ENCODE measurements around the gene CHD9NB.

Gene CHD9NB

DNA sequence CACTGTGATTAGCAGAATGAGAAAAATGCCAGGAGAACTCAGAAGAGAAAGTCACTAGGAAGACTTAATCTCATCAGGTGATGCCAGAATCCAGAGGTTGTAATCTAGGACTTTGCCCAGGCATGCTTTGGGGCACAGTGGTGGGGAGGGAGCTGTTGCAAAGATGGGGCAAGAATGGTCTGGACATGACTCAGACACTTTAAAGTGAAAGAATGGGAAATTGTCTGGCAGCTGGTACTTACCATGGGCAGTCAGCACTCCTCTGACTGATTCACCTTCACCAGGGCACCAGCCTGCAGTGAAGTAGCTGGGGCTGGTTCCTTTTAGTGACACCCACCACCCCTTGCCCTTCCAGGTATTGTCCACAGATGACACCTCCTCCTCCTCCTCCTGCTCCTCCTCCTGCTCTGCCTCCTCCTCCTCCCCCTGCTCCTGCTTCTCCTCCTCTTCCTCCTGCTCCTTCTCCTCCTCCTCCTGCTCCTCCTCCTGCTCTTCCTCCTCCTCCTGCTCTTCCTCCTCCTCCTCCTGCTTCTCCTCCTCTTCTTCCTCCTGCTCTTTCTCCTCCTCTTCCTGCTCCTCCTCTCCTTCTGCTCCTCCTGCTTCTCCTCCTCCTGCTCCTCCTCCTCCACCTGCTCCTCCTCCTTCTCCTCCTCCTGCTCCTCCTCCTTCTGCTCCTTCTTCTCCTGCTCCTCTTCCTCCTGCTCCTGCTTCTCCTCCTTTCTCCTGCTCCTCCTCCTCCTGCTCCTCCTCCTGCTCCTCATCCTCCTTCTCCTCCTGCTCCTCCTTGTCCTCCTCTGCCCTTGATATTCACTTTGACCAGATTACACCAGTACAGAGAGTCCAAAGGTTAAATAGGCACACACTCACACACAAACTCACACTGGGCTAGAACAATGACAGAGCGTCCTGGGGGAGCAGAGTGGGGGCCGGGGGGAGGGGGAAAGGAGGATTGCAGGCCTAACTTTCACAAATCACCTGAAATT lies at the start of gene CHD9NB:
TSS of gene CHD9NB (minus strand) at position 379 of the 983 bp plus-strand sequence. CDS start 8,739 bp downstream, outside the sequence.
- peak; percentile 82 for DNase-seq (ENCODE audit: low spot score)

DNA sequence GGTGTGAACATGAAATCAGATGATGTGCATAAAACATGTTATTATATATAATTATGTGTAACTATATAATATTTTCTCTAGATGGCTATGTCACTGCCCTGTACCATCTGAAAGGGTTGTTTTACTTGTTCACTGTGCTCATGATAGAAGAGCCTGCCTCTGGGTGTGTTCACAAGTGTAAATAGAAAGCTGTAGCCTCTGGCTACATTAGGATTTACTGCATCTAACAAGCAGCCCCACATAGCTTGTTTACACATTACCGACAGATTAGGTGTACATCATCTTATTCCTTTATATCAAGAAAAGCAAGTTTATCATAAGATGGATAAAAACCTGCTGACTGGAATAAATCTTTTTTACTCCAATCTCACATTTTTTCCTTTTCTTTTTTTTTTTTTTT lies 48.2 kb upstream of the CHD9NB start:
- DNase-seq (ENCODE audit: low spot score): no peak

DNA sequence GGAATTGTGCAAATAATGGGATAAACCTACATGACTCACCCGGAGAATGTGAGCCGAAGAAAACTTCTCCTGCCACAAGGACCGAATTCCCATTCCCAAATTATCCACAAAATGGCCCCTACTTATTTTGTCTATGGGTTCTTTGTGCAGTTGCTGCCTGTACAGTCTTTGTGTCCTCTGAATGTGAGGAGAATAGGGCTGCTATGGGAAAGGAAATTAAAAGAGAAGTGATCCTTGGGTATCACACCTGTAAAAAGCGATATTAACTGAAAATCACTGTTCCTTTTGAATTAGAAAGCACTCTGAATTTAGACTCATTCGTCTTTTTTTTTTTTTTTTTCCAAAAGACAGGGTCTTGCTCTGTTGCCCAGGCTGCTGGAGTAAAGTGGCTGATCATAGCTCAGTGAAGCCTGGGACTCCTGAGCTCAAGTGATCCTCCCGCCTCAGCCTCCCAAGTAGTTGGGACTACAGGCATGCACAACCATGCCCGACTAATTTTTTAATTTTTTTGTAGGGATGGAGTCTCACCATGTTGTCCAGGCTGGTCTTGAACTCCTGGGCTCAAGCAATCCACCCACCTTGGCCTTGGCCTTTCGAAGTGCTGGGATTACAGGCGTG lies 47.5 kb upstream of the CHD9NB start:
- no peak for DNase-seq (ENCODE audit: low spot score)

DNA sequence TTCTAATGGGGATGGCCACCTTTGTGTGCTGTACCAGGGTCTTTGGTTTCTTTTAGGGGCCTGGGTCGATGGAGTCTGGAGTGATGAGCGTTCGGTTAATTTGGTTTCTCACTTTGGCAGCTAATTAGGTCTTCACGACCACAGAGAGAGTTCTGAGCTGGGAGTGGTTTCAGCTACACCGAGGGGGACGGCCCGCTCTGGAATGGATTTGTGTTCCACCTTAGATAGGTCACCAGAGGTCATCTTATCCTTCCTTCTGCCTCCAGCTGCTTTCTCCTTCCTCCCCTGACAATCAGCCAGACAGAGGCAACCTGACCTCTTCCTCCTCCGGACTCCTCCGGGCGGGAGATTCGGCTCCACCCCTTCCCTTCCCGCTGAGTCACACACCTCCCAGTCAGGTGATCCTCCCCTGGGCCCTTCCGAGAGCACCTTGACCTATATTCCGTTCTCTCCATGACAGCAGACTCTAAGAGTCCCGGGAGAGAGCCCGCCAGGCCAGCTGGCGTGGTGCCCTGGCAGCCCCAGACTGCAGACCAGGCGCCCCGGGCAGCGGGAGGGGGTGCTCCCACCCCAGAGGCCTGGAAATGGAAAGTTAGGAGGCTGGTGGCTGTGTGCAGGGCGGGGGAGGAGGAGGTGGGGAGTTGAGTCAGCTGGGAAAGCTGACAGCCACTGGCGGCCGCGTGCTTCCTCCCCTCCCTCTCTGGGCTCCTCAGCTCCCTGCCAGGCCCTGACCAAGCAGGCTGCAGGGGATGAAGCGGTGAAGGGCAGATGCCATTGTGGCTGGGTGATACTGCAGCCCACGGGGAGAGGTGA lies 46.8 kb upstream of the CHD9NB start:
- DNase-seq (ENCODE audit: low spot score): no peak

DNA sequence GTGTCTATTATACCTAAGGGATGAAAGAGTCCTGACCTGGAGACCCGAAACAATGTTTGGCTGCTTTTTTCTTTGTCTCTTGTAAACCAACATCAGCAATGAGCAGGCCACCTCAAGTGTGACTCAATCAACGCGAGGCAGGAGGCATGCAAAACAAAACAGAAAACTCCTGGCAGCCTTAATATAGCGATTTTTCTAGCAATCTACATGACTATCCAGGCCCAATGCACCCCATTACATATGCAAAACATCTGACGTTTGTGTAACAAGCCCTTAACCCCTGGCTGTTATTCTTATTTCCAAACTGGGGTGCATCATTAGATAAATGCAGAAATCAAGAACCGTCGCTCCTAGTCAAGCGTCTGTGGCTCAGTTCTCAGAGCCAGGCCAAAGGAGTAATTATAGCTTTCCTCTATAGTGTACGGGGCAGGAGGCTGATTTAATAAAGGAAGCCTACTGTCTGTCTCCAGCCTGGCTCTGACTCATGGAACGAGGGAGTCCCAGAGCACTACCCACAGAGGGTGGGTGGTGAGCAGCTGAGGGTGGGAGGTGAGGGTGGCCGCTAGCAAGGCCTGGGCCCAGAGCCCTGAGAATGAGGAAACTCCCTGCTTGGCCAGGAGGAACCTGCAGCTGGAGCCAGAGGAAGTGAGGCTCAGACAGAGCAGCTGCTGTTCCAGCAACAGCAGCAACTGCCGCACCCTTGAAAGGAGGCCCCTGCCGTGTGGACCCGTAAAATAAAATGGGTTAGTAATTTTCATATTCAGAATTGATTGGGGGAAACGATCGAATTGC lies 46.0 kb upstream of the CHD9NB start:
- DNase-seq (ENCODE audit: low spot score): no peak

DNA sequence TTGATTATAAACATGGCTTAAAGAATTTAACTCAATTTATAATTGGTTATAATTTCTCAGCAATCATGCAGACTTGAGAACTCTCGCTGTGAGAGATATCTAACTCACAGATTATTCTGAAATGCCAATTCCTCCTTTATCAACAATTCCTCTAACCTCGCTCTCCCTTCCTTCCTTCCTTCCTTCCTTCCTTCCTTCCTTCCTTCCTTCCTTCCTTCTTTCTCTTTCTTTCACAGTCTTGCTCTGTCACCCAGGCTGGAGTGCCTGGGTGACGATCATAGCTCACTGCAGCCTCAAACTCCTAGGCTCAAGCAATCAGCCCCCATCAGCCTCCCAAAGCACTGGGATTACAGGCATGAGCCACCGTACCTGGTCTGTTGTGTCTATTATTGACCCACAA lies 44.5 kb upstream of the CHD9NB start:
- no peak for DNase-seq (ENCODE audit: low spot score)

DNA sequence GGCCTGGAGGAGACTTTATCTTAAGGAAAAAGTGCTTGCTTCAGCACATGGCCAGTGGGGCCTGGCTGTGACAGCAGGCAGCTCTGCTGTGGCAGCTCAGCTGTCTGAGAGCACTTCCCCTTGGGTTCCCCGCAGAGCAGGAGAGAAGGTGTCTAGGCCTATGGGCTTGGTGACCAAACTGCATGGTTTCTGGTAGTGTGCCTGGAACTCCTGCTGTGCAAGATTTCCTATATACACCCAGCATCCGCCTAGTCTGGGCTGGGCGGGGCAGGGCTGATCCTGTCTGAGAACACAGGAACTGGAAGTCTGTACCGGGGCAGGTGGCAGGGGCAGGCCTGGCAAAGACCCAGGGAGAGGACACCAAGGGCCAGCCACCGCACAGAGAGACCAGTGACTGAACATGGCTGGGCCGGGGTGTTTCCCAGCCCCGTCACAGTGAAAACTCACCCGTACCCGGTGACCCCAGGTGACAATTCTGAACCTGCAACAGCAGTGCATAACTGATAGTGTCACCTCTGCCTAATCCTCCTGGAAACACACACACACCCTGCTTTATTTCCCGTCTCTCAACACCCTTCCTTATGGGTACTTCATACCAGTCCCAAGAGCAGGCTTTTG lies 41.4 kb upstream of the CHD9NB start:
- DNase-seq (ENCODE audit: low spot score): no peak

DNA sequence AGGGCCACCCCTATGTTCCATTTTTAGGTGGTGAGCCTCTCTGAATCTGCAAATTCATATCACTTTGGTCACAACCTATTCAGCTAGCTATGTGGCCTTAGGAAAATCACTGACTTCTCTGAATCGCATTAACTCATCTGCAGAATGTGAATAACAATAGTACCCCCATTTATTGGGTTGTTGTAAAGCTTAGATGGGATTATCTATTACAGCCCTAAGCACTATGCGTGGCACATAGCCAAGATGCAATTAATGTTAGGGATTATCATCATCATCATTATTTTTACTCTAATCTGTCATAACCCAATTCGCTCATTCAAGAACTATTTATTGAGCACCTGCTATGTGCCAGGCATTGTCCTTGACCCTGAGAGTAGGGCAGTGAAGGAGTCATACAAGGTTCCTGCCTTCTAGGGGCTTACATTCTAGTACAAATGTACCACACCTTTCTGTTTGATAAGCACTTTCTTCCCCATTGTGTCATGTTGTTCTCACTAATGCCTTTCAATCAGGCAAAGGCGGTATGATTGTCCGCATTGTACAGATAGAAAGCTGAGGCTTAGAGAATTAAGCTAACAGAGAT lies 40.6 kb upstream of the CHD9NB start:
- no peak for DNase-seq (ENCODE audit: low spot score)

DNA sequence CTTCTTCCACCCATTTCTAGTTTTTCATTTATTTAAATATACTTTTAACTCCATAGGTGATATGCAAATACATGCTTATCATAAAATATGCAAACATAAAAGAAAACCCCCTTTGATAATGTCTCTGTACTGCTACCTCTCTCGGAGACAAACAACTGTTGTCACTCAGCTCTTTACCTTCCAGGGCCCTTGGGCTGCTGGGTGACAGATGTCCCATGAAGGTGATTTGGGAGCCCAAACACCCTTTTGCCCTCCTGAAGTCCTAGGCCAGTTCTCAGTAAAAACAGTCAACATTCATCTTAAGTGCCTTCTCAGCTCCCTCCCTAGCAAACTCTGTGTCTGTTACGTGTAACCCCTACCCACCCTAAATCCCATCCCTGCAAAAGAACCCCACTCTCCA lies 39.6 kb upstream of the CHD9NB start:
- no peak for DNase-seq (ENCODE audit: low spot score)

DNA sequence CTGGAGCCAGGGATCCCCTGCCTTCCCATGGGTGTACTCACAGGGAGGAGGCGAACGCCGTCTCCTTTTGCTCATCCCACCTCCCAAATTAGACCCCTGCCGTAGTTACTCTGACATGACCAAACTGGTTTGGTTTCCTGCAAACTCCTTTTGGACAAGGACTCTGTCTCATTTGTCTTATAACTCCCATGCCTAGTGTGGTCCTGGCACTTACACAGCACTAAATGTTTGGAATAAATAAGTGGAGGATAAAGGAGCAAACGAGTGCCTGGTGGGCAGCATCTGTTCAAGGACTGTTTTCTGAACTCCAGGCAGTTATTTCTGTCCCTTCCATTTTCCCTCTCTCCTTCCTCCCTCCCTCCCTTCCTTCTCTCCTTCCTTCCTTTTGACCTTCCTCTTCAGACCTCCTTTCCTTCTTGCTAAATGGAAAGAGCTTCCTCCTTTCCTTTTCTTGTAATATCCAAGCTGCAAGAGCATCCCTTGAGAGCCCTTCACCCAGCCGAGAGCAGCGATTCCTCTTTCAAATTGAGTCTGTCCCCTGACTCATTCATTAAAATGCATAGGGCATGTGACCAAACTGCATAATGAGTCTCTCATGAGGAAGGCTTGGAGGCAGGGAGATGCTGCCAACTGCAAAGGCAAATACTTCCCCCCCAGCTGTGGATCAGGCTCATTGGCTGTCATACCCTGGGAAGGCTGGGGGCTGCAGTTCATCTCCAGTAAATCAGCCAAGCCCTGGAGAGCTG lies 38.9 kb upstream of the CHD9NB start:
- no peak for DNase-seq (ENCODE audit: low spot score)

DNA sequence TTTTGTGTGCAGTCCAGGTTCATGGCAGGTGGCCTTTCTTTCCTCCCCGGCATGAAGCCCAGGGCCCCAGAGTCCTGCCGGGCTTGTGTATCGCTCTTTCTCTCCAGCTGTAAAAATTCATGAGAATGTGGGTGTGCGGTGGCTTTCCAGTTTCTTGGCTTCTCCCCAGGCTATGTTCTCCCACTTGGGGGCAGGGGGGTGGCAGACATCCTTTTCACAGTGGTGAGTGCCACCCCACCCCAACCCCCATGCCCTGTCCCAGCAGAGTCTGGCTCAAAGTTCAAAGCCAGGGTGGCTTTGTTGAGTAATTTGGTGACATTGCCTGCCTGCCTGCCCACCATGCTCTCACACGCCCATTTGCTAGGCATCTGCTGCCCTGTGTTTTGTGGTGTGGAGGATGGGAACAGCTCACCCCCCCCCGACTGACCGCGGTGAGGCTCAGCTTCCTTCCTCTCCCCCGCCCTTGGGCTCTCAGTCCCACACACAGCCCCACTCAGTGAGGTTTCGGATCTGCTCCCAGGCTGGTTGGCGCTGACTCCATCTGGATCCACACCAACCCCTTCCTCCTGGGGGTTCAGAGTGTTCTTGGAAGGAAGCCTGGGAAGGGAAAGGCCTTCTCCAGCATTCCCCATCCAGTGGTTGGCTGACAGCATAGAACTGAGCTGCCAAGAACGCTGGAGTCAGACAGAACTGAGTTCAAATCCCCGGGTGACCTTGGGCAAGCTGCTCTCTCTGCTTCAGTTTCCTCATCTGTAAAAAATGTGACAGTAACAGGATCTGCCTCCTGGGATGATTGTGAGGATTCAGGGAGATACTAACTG lies 38.1 kb upstream of the CHD9NB start:
- DNase-seq (ENCODE audit: low spot score): no peak

DNA sequence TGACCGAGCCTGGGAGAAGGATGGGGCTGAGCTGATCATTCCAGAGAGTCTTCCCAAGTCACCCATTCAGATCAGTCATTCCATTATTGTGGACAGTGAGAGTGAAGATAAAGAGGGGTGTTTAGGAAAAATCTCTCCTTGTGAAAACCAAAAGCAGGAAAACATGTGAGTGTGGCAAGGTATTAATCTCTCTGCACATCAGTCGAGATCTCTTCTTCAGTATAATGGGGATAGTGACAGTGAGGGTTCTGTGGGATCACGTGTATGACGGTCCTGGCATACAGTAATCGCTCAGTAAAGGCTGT lies 37.5 kb upstream of the CHD9NB start:
- no peak for DNase-seq (ENCODE audit: low spot score)

DNA sequence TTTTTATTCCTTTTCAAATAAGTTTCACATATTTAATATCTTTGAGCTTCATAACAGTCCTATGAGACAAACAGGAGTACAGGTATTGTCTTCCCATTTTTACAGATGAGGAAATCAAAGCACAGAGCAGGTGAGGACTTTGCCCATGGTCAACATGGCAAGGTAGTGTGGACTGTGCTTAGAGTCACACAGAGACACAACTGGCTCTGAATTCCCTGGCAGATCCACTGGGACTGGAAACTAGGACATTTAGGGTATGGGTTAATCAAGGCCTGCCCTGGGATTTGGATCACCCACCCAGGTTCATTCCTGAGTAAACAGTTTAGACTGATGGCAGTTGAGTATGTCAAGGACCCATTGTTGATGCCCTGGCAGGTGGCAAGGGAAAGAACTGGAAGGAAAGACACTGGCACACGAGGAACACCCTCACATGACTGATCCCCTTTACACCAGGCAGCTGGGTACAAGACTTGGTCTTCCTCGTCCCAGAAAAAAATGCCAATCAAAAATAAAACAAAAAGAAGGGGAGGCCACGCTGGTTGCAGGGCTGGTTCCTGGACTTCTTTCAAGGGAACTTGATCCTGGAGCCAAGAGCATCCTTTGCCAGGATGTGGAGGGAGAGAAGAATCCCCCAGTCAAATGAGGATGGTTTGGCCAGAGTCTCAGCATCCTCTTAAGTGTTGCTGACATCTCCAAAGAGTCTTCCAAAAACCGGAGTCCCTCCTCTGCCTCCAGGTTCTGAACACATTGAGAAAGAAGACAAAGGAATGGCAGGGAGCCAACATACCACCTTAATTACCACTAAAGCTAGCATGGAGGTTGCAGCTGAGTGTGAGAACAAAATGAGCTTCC lies 37.0 kb upstream of the CHD9NB start:
- DNase-seq (ENCODE audit: low spot score): no peak

DNA sequence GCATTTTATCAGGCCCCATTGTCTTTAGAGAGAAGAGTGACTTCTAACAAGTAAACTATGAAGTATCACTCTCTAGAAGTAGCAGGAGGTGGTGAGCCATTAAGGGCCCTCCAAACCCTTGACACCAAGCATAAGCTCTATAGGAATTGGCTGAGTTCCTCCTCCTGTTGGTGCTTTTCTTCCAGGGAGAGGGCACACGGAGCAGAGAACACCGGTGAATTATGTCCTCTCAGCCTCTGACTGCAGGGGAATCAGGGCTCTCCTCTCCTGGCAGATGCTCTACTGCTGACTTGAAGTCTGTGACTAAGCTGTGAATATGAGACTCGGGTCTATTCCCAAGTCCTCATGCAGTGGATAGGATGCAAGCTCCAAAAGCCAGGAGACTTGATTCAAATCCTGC lies 34.4 kb upstream of the CHD9NB start:
- DNase-seq (ENCODE audit: low spot score): no peak

DNA sequence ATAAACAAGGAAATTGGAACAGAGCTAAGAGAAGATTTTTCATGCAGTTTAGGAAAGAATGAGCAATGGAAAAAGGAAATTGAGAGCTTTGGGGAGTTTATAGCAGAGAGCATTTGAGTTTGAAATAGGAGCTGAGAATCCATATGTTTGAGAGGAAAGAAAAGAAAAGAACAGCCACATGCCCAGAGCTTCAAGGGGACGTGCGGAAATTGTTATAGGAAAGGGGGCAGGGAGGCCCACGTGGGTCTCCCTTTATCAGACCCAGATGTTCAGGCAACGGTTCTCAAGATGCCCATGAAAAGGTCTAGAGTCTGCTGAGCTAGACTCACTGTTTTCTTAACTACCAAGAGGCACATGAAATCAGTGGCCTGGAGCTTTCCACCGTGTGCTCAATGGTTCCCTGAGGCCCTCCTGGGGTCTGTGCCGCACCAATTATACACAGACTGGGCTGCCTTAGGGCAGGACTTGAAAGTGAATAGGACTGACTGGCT lies 33.3 kb upstream of the CHD9NB start:
- no peak for DNase-seq (ENCODE audit: low spot score)

DNA sequence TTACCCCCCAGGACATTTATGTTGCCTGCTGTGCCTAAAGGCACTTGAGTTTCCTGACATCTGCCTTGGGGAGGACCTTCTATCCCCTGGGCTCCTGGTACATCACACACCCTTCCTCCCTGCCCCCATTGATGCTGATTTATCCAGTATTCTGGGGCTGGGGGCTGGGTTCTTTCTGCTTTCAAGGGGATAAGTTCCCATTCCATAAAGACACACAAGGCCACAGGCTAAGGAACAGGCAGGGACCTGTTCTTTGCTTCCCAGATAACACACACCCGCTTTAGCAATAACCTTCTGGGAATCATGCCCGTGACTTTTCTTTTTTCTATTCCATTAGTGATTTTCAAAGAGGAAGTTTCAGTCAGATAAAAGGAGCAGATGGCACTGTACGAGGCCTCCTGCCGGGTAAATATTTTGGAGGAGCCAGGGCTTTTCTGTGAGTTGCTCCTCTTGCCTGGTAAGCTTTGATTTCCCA lies 32.7 kb upstream of the CHD9NB start:
- no peak for DNase-seq (ENCODE audit: low spot score)

DNA sequence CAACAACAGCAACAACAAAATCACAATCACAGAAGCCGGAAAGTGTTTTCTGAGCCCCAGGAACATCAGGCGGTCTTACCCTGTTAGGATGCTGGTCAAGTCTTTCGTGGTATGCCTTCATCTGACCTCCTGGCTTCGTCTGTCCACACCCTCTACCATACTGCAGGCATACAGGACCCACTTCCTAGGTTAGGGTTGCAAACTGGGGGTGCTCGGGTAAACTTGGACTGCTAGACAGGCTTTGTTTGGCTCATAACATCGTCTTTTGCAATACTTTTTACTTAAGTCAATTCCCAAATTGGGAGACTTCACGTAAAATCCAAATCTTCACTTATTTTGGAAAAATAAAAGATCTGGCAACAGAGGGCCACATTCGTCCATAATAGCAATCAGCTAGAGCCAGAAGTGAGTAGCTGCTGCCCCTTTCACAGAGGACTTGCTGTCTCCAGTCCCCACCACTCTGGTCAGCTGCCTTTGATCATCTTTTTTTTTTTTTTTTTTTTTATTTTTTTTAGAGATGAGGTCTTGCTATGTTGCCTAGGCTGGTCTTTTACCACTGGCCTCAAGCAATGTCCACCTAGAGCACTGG lies 32.1 kb upstream of the CHD9NB start:
- no peak for DNase-seq (ENCODE audit: low spot score)

DNA sequence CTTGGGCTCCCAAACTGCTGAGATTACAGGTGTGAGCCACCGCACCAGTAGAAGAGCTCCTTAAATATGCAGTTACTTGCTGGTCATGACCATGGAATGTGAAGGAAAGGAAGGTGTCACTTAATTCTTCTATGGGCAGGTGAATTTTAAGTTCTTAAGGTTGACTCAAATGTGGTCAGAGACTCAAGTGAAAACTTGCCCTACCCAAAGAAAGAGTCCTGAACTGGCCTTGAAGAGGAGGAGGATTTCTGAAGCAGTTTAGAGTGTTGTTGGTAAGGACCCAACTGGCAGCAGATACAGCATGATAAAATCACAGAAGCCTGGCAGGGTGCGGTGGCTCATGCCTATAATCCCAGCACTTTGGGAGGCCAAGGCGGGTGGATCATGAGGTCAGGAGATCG lies 31.4 kb upstream of the CHD9NB start:
- DNase-seq (ENCODE audit: low spot score): no peak

Measured in RKO (cell line).